OCI-LY3 (cell line): Measurements from ENCODE around the gene EZH1.

Experiments used
- H2AFZ ChIP-seq: fragments of 200-600, 300-600 bp; shearing (Covaris generic); 2 replicates; pipeline ENCODE4 v1.6.0; 2014; ENCODE audit warnings: antibody characterized with exemption, low read depth, low read length
- H3K27ac ChIP-seq: fragments of 200-600, 300-600 bp; sonication (generic); 2 replicates; pipeline ENCODE4 v1.5.1; 2014; ENCODE audit warnings: mild to moderate bottlenecking, low read length, moderate library complexity, mixed read lengths
- H3K27me3 ChIP-seq: fragments of 200-600, 300-600 bp; sonication (generic); 2 replicates; pipeline ENCODE4 v1.6.1; 2014; ENCODE audit warnings: low read depth, low read length, mixed read lengths
- H3K36me3 ChIP-seq: fragments of 200-600, 300-600 bp; sonication (generic); replicated peaks from 2 replicates; pipeline ENCODE3; 2014; ENCODE audit warnings: low read depth, low read length, mixed read lengths
- H3K4me1 ChIP-seq: fragments of 300-600, 200-600 bp; sonication (generic); 2 replicates; pipeline ENCODE4 v1.6.1; 2014; ENCODE audit warnings: low read length, mixed read lengths
- H3K4me2 ChIP-seq: fragments of 200-600, 300-600 bp; sonication (generic); 2 replicates; pipeline ENCODE4 v1.6.1; 2014; ENCODE audit warnings: low read length, mixed read lengths
- H3K4me3 ChIP-seq: fragments of 300-600, 200-600 bp; sonication (generic); 2 replicates; pipeline ENCODE4 v1.5.1; 2014; ENCODE audit warnings: antibody characterized with exemption, mild to moderate bottlenecking, low read length, moderate library complexity
- H3K79me2 ChIP-seq: fragments of 300-600, 200-600 bp; shearing (Covaris generic); 2 replicates; pipeline ENCODE4 v1.6.1; 2014; ENCODE audit warnings: mild to moderate bottlenecking, low read length, mixed read lengths
- H3K9ac ChIP-seq: fragments of 300-600, 200-600 bp; shearing (Covaris generic); 2 replicates; pipeline ENCODE4 v1.6.0; 2014; ENCODE audit warnings: mild to moderate bottlenecking, low read length, moderate library complexity
- H3K9me3 ChIP-seq: fragments of 200-600, 300-600 bp; shearing (Covaris generic); 2 replicates; pipeline ENCODE4 v1.6.1; 2014; ENCODE audit warnings: low read length, mixed read lengths; ENCODE audit not compliant: insufficient read depth
- H4K20me1 ChIP-seq: fragments of 200-600, 300-600 bp; sonication (generic); 2 replicates; pipeline ENCODE4 v1.6.1; 2016; ENCODE audit warnings: low read length, mixed read lengths; ENCODE audit not compliant: insufficient read depth
- EZH2phosphoT487 ChIP-seq: fragments of 200-600 bp; shearing (Covaris generic); IDR thresholded peaks from 2 replicates; pipeline ENCODE4 v1.6.1; 2018; ENCODE audit warnings: antibody characterized with exemption, mixed run types, low read depth
- TF ChIP-seq, protein P1 (sequence below): fragments of 200-600, 300-600 bp; sonication (generic); IDR thresholded peaks from 2 replicates; pipeline ENCODE4 v1.5.1; 2014; ENCODE audit warnings: antibody characterized with exemption, low read length, low read depth

Gene EZH1

DNA sequence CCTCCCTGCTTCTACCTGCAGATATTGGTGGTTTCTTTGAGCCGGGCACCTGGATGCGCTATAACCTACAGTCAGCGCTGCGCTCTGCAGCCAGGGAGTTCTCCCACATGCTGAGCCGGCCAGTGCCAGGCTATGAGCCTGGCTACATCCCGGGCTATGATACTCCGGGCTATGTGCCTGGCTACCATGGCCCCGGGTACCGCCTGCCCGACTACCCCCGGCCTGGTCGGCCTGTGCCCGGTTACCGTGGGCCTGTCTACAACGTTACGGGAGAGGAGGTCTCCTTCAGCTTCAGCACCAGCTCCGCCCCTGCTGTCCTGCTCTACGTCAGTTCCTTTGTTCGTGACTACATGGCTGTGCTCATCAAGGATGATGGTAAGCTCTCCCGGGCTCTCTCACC, 49.3 kb downstream of the EZH1 start:
- TF ChIP-seq EZH2phosphoT487: no peak
- TF ChIP-seq, protein P1, sequence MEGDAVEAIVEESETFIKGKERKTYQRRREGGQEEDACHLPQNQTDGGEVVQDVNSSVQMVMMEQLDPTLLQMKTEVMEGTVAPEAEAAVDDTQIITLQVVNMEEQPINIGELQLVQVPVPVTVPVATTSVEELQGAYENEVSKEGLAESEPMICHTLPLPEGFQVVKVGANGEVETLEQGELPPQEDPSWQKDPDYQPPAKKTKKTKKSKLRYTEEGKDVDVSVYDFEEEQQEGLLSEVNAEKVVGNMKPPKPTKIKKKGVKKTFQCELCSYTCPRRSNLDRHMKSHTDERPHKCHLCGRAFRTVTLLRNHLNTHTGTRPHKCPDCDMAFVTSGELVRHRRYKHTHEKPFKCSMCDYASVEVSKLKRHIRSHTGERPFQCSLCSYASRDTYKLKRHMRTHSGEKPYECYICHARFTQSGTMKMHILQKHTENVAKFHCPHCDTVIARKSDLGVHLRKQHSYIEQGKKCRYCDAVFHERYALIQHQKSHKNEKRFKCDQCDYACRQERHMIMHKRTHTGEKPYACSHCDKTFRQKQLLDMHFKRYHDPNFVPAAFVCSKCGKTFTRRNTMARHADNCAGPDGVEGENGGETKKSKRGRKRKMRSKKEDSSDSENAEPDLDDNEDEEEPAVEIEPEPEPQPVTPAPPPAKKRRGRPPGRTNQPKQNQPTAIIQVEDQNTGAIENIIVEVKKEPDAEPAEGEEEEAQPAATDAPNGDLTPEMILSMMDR: no peak
- H3K27ac ChIP-seq: no peak overlapping the region
- H3K4me2 ChIP-seq: no peak overlapping the region
- no peaks in the 10 kb centered on the region for H4K20me1 ChIP-seq
- H3K79me2 ChIP-seq: no peaks in the 10 kb centered on the region
- no peaks in the 10 kb centered on the region for H3K4me1 ChIP-seq
- H3K4me3 ChIP-seq: no peak overlapping the region
- no peak overlapping the region for H2AFZ ChIP-seq
- H3K9me3 ChIP-seq: no peaks in the 10 kb centered on the region
- H3K27me3 ChIP-seq: no peaks in the 10 kb centered on the region
- no peak overlapping the region for H3K9ac ChIP-seq
- peaks cover 50% of the 10 kb centered on the region for H3K36me3 ChIP-seq

- Histone ChIP-seq H3K27ac (no peak overlapping the region), H4K20me1 (no peaks in the 10 kb centered on the region), H3K27me3 (no peaks in the 10 kb centered on the region), H3K36me3 (peaks cover 49% of the 10 kb centered on the region), H2AFZ (no peak overlapping the region), H3K79me2 (no peaks in the 10 kb centered on the region), H3K4me2 (no peak overlapping the region), H3K9ac (no peak overlapping the region), H3K9me3 (no peaks in the 10 kb centered on the region), H3K4me3 (no peak overlapping the region), H3K4me1 (no peaks in the 10 kb centered on the region)
- TF ChIP-seq EZH2phosphoT487: no peak
- TF ChIP-seq, protein P1: no peak
These were observed 50.3 kb downstream of the EZH1 start for GRCh38 chr17:42694524-42694923.

- Histone ChIP-seq H3K4me2 (no peak overlapping the region), H3K4me1 (no peaks in the 10 kb centered on the region), H3K9ac (no peak overlapping the region), H3K9me3 (no peaks in the 10 kb centered on the region), H3K36me3 (peaks cover 59% of the 10 kb centered on the region), H3K27ac (no peak overlapping the region), H4K20me1 (no peaks in the 10 kb centered on the region), H3K4me3 (no peak overlapping the region), H3K79me2 (no peaks in the 10 kb centered on the region), H2AFZ (no peak overlapping the region), H3K27me3 (no peaks in the 10 kb centered on the region)
- TF ChIP-seq, protein P1: no peak
- no peak for TF ChIP-seq EZH2phosphoT487
These were observed 52.4 kb downstream of the EZH1 start for GRCh38 chr17:42692489-42692888.

DNA sequence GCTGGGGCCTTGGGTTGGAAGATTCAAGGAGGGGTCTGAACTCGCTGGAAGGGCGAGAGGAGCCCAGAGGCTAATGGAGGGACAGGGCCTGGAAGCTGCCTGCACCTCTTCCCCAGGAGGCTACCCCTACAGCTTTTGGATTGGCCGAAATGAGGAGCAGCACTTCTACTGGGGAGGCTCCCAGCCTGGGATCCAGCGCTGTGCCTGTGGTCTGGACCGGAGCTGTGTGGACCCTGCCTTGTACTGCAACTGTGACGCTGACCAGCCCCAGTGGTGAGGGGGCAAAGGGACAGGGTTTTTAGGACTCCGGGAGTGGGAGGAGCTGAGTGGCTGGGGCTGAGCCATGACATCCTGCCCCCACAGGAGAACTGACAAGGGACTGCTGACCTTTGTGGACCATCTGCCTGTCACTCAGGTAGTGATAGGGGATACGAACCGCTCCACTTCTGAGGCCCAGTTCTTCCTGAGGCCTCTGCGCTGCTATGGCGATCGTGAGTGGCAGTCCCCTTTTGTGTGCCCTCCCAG, 53.8 kb downstream of the EZH1 start:
- no peak overlapping the region for H3K4me2 ChIP-seq
- H3K36me3 ChIP-seq: peaks cover 61% of the 10 kb centered on the region
- no peaks in the 10 kb centered on the region for H3K27me3 ChIP-seq
- H3K4me1 ChIP-seq: no peaks in the 10 kb centered on the region
- no peak overlapping the region for H3K4me3 ChIP-seq
- no peak overlapping the region for H3K27ac ChIP-seq
- no peak overlapping the region for H2AFZ ChIP-seq
- no peaks in the 10 kb centered on the region for H4K20me1 ChIP-seq
- TF ChIP-seq, protein P1: no peak
- TF ChIP-seq EZH2phosphoT487: no peak
- H3K79me2 ChIP-seq: no peaks in the 10 kb centered on the region
- H3K9me3 ChIP-seq: no peaks in the 10 kb centered on the region
- no peak overlapping the region for H3K9ac ChIP-seq
